SHP77 (cell line): ENCODE data around the gene SLC6A12.

Source experiments
- DNase-seq, 2 experiments: peaks; one replicate each; lab custom pipeline; 2025; lab: John Stamatoyannopoulos, UW

Gene SLC6A12

GRCh38 chr12:162467-163307, 51.3 kb downstream of the SLC6A12 start:
- no peak for DNase-seq

GRCh38 chr12:161823-162222, 52.1 kb downstream of the SLC6A12 start:
- DNase-seq: no peak

- DNase-seq: no peak
Observed at GRCh38 chr12:160858-161257, 53.1 kb downstream of the SLC6A12 start.

- no peak for DNase-seq
Observed at GRCh38 chr12:159156-159782, 54.7 kb downstream of the SLC6A12 start.

GRCh38 chr12:157644-158043, 56.3 kb downstream of the SLC6A12 start:
- DNase-seq: no peak

- DNase-seq: no peak
Observed at GRCh38 chr12:156945-157344, 57.0 kb downstream of the SLC6A12 start.

- DNase-seq: no peak
Observed at GRCh38 chr12:155646-156045, 58.3 kb downstream of the SLC6A12 start.

GRCh38 chr12:155006-155405, 59.0 kb downstream of the SLC6A12 start:
- no peak for DNase-seq

- DNase-seq: no peak
Observed at GRCh38 chr12:154058-154457, 59.9 kb downstream of the SLC6A12 start.

GRCh38 chr12:153080-153746, 60.7 kb downstream of the SLC6A12 start:
- DNase-seq: peak; percentile 29 to 68

- no peak for DNase-seq
Observed at GRCh38 chr12:152440-152839, 61.5 kb downstream of the SLC6A12 start.

- DNase-seq: no peak
Observed at GRCh38 chr12:151579-151978, 62.4 kb downstream of the SLC6A12 start.

- DNase-seq: no peak
Observed at GRCh38 chr12:148676-149416, 65.1 kb downstream of the SLC6A12 start.

GRCh38 chr12:147242-147641, 66.7 kb downstream of the SLC6A12 start:
- no peak for DNase-seq

- DNase-seq: no peak
Observed at GRCh38 chr12:145369-145960, 68.5 kb downstream of the SLC6A12 start.

- no peak for DNase-seq
Observed at GRCh38 chr12:144650-145284, 69.2 kb downstream of the SLC6A12 start.

GRCh38 chr12:143964-144649, 69.8 kb downstream of the SLC6A12 start:
- DNase-seq: peak in 1 of 2 experiments; percentile 12

- DNase-seq: no peak
Observed at GRCh38 chr12:140162-140561, 73.8 kb downstream of the SLC6A12 start.
